Brain pericyte (primary cell): ENCODE results near the gene SIGLEC9.

Experiments used
- DNase-seq: peaks from one replicate; pipeline ENCODE4 v3.0.0-alpha.2; 2012; ENCODE audit warnings: low read depth, low spot score

SIGLEC9 gene

GRCh38 chr19:51124729-51125128, at the start of gene SIGLEC9:
Gene SIGLEC9, plus strand, starts transcription at chr19:51124906. Its CDS starts 69 bp downstream, at chr19:51124975.
- no peak for DNase-seq

- no peak for DNase-seq
Observed at GRCh38 chr19:51075998-51076397, 48.7 kb upstream of the SIGLEC9 start.

GRCh38 chr19:51076631-51077213, 48.0 kb upstream of the SIGLEC9 start:
- no peak for DNase-seq

GRCh38 chr19:51078104-51078503, 46.6 kb upstream of the SIGLEC9 start:
- DNase-seq: no peak

- no peak for DNase-seq
Observed at GRCh38 chr19:51078731-51079130, 46.0 kb upstream of the SIGLEC9 start.

- no peak for DNase-seq
Observed at GRCh38 chr19:51079481-51080110, 45.1 kb upstream of the SIGLEC9 start.

GRCh38 chr19:51081476-51081875, 43.2 kb upstream of the SIGLEC9 start:
- DNase-seq: no peak

- DNase-seq: no peak
Observed at GRCh38 chr19:51082611-51083010, 42.1 kb upstream of the SIGLEC9 start, which contains the start of gene KLK14. Gene KLK14, minus strand, starts transcription at chr19:51082887. Its CDS starts 273 bp downstream, at chr19:51082614.

- no peak for DNase-seq
Observed at GRCh38 chr19:51083181-51083580, 41.5 kb upstream of the SIGLEC9 start.

- DNase-seq: no peak
Observed at GRCh38 chr19:51083783-51084182, 40.9 kb upstream of the SIGLEC9 start.

GRCh38 chr19:51084505-51084904, 40.2 kb upstream of the SIGLEC9 start:
- no peak for DNase-seq

GRCh38 chr19:51086153-51086850, 38.4 kb upstream of the SIGLEC9 start:
- no peak for DNase-seq

- DNase-seq: no peak
Observed at GRCh38 chr19:51089786-51090185, 34.9 kb upstream of the SIGLEC9 start.

GRCh38 chr19:51090471-51090870, 34.2 kb upstream of the SIGLEC9 start:
- no peak for DNase-seq

GRCh38 chr19:51091126-51091525, 33.6 kb upstream of the SIGLEC9 start:
- no peak for DNase-seq

GRCh38 chr19:51091895-51092873, 32.5 kb upstream of the SIGLEC9 start:
- DNase-seq: no peak

GRCh38 chr19:51093101-51093500, 31.6 kb upstream of the SIGLEC9 start:
- no peak for DNase-seq

GRCh38 chr19:51093510-51094345, 31.0 kb upstream of the SIGLEC9 start:
- no peak for DNase-seq

GRCh38 chr19:51094696-51095279, 29.9 kb upstream of the SIGLEC9 start:
- DNase-seq: no peak

- no peak for DNase-seq
Observed at GRCh38 chr19:51096473-51097165, 28.1 kb upstream of the SIGLEC9 start.
